H9 (cell line): ENCODE results near the gene CDAN1. TPM values are rescaled to one million over a fixed set of nuclear protein-coding genes. Genes with fewer than 3 reads are reported as not detected.

ENCODE experiments used
- DNase-seq: peaks from one replicate; pipeline ENCODE4 v3.0.0-alpha.2; 2017
- H2AFZ ChIP-seq: one replicate; pipeline ENCODE4 v1.6.1; 2013; ENCODE audit warnings: mild to moderate bottlenecking, low read length, control low read depth, moderate library complexity
- H2AK5ac ChIP-seq: 2 replicates; pipeline ENCODE4 v1.6.1; 2013; ENCODE audit warnings: low read length, control low read depth, mixed read lengths; ENCODE audit not compliant: insufficient read length
- H2BK120ac ChIP-seq: one replicate; pipeline ENCODE4 v1.6.1; 2013; ENCODE audit warnings: low read depth, mild to moderate bottlenecking, low read length, control low read depth, inconsistent platforms; ENCODE audit not compliant: poor library complexity, severe bottlenecking
- H2BK12ac ChIP-seq: 2 replicates; pipeline ENCODE4 v1.6.1; 2013; ENCODE audit warnings: low read length, control low read depth, mixed read lengths, low read depth; ENCODE audit not compliant: insufficient read length
- H2BK15ac ChIP-seq: 2 replicates; pipeline ENCODE4 v1.6.1; 2013; ENCODE audit warnings: low read depth, low read length, control low read depth
- H2BK20ac ChIP-seq: one replicate; pipeline ENCODE4 v1.6.1; 2013; ENCODE audit warnings: low read depth, mild to moderate bottlenecking, low read length, control low read depth, inconsistent platforms; ENCODE audit not compliant: poor library complexity, severe bottlenecking
- H2BK5ac ChIP-seq: 2 replicates; pipeline ENCODE4 v1.6.1; 2013; ENCODE audit warnings: low read length, control low read depth, mixed read lengths; ENCODE audit not compliant: insufficient read length
- H3K14ac ChIP-seq: 2 replicates; pipeline ENCODE4 v1.6.1; 2013; ENCODE audit warnings: low read length, control low read depth; ENCODE audit not compliant: insufficient read depth
- H3K18ac ChIP-seq: 2 replicates; pipeline ENCODE4 v1.6.1; 2013; ENCODE audit warnings: low read depth, mild to moderate bottlenecking, mixed read lengths, low read length, control low read depth; ENCODE audit not compliant: insufficient read length
- H3K23ac ChIP-seq: 2 replicates; pipeline ENCODE4 v1.6.1; 2013; ENCODE audit warnings: low read length, control low read depth, mixed read lengths, low read depth; ENCODE audit not compliant: insufficient read length
- H3K23me2 ChIP-seq: 2 replicates; pipeline ENCODE4 v1.6.1; 2013; ENCODE audit warnings: low read depth, mild to moderate bottlenecking, mixed read lengths, low read length, control low read depth; ENCODE audit not compliant: insufficient read length, poor library complexity, severe bottlenecking
- H3K27ac ChIP-seq: 2 replicates; pipeline ENCODE4 v1.5.1; 2013; ENCODE audit warnings: low read length, control low read depth, mixed read lengths, low read depth; ENCODE audit not compliant: insufficient read length
- H3K27me3 ChIP-seq: 2 replicates; pipeline ENCODE4 v1.6.1; 2013; ENCODE audit warnings: low read length, control low read depth, inconsistent platforms; ENCODE audit not compliant: insufficient read depth
- H3K4ac ChIP-seq: 2 replicates; pipeline ENCODE4 v1.6.1; 2013; ENCODE audit warnings: low read depth, mild to moderate bottlenecking, control low read depth, inconsistent platforms, low read length, moderate library complexity
- H3K4me1 ChIP-seq: 2 replicates; pipeline ENCODE4 v1.6.1; 2013; ENCODE audit warnings: low read length, control low read depth, inconsistent platforms; ENCODE audit not compliant: insufficient read depth
- H3K4me2 ChIP-seq: 2 replicates; pipeline ENCODE4 v1.6.1; 2013; ENCODE audit warnings: low read length, control low read depth, mixed read lengths; ENCODE audit not compliant: insufficient read length, insufficient read depth
- H3K56ac ChIP-seq: 2 replicates; pipeline ENCODE4 v1.6.1; 2013; ENCODE audit warnings: low read depth, mild to moderate bottlenecking, mixed read lengths, low read length, control low read depth; ENCODE audit not compliant: insufficient read length
- H3K79me1 ChIP-seq: 2 replicates; pipeline ENCODE4 v1.6.1; 2013; ENCODE audit warnings: low read depth, mild to moderate bottlenecking, moderate library complexity, low read length, control low read depth, inconsistent platforms; ENCODE audit not compliant: insufficient read depth, poor library complexity, severe bottlenecking
- H3K79me2 ChIP-seq: 2 replicates; pipeline ENCODE4 v1.6.1; 2013; ENCODE audit warnings: low read length, control low read depth, inconsistent platforms; ENCODE audit not compliant: insufficient read depth
- H3K9ac ChIP-seq: 2 replicates; pipeline ENCODE4 v1.6.1; 2013; ENCODE audit warnings: low read length, control low read depth, mixed read lengths; ENCODE audit not compliant: insufficient read length; ENCODE audit errors: extremely low read depth
- H3K9me3 ChIP-seq: one replicate; pipeline ENCODE4 v1.6.1; 2013; ENCODE audit warnings: low read depth, low read length, inconsistent platforms; ENCODE audit not compliant: control insufficient read depth
- H3T11ph ChIP-seq: one replicate; pipeline ENCODE4 v1.6.1; 2013; ENCODE audit warnings: mild to moderate bottlenecking, low read length, control low read depth, inconsistent platforms
- H4K20me1 ChIP-seq: one replicate; pipeline ENCODE4 v1.6.1; 2013; ENCODE audit not compliant: control insufficient read depth, insufficient read length, insufficient read depth
- H4K5ac ChIP-seq: 2 replicates; pipeline ENCODE4 v1.6.1; 2013; ENCODE audit warnings: low read depth, mild to moderate bottlenecking, mixed read lengths, low read length, control low read depth; ENCODE audit not compliant: insufficient read length
- H4K8ac ChIP-seq: replicated peaks from 2 replicates; pipeline ENCODE4 v1.6.1; 2013; ENCODE audit warnings: low read length, control low read depth, mixed read lengths, low read depth; ENCODE audit not compliant: insufficient read length
- H4K91ac ChIP-seq: 2 replicates; pipeline ENCODE4 v1.6.1; 2013; ENCODE audit warnings: low read depth, mild to moderate bottlenecking, moderate library complexity, mixed read lengths, low read length, control low read depth; ENCODE audit not compliant: insufficient read length
- H3K27ac Mint-ChIP-seq, 3 experiments: 2 replicates in 2 of 3; 3 replicates in 1 of 3; pipeline ENCODE4 v1.8.0; 2020 to 2021; ENCODE audit warnings: mixed read lengths in 3 of 3, mild to moderate bottlenecking in 1 of 3, moderate library complexity in 1 of 3
- H3K27me3 Mint-ChIP-seq: 2 replicates; pipeline ENCODE4 v1.8.0; 2021; ENCODE audit warnings: low read depth, mild to moderate bottlenecking, moderate library complexity, mixed read lengths
- H3K36me3 Mint-ChIP-seq, 3 experiments: 2 replicates in 2 of 3; 3 replicates in 1 of 3; pipeline ENCODE4 v1.8.0; 2020 to 2021; ENCODE audit warnings: low read depth in 3 of 3, mixed read lengths in 3 of 3; ENCODE audit not compliant: insufficient read depth in 1 of 3
- H3K4me1 Mint-ChIP-seq, 2 experiments: 2 replicates each; pipeline ENCODE4 v1.8.0; 2020; ENCODE audit warnings: mixed read lengths in 2 of 2
- H3K4me3 Mint-ChIP-seq, 2 experiments: 2 replicates in 1 of 2; 3 replicates in 1 of 2; pipeline ENCODE4 v1.8.0; 2020 to 2021; ENCODE audit warnings: mild to moderate bottlenecking in 2 of 2, mixed read lengths in 2 of 2, moderate library complexity in 1 of 2
- H3K9me3 Mint-ChIP-seq, 2 experiments: 2 replicates in 1 of 2; 3 replicates in 1 of 2; pipeline ENCODE4 v1.8.0; 2020; ENCODE audit warnings: mild to moderate bottlenecking in 2 of 2, mixed read lengths in 2 of 2, moderate library complexity in 1 of 2
- CTCF ChIP-seq: fragments of 200-600 bp; sonication (generic); conservative IDR thresholded peaks from 3 replicates; pipeline ENCODE4 v1.8.0; 2021; ENCODE audit warnings: antibody characterized with exemption, mild to moderate bottlenecking
- WGBS: extraction: QIAGEN DNeasy Blood & Tissue Kit; methylation state at CpG from one replicate; pipeline ENCODE4 v1.1.7; 2013; ENCODE audit warnings: missing lambda C conversion rate, low lambda C conversion rate, mixed read lengths; ENCODE audit not compliant: insufficient read length; ENCODE audit errors: extremely low coverage; 5-methylcytosine and 5-hydroxymethylcytosine counted together
- total RNA-seq: library from RNA; stranded (reverse); gene quantifications from 2 replicates; pipeline ENCODE4 v1.2.1, GENCODE V29; 2021

CDAN1 gene
- total RNA-seq, 1 experiment from 2014 or later: 20.4 TPM

DNA sequence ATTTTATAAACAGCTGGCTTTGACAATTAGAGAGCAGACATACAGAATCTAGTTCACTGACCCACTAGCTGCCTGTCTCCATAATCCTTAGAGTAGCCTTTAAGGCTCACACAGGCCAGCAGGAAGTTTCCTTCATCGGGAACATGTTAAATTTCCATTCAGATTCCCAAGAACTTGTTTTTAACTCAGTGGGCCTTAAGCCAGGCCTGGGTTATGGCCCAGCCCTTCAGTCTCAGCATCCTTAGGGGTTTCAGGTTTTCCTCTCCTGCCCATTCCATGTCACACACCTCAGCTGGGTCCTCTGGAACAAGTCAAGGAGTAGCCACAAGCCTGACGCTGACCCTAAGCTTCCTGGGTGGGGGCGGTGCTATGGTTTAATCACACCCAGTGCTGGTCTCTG is 15.0 kb downstream of the CDAN1 start:
- Histone ChIP-seq H2AK5ac (no peak overlapping the region), H3K27ac (no peak overlapping the region), H3K18ac (no peak overlapping the region), H2BK20ac (no peak overlapping the region), H3K27me3 (no peaks in the 10 kb centered on the region), H4K91ac (no peak overlapping the region), H3K23me2 (no peaks in the 10 kb centered on the region), H3T11ph (no peak overlapping the region), H2BK5ac (no peak overlapping the region), H3K4me1 (no peaks in the 10 kb centered on the region), H3K9ac (no peak overlapping the region), H2BK15ac (no peak overlapping the region), H3K79me1 (no peaks in the 10 kb centered on the region), H3K56ac (no peak overlapping the region), H4K20me1 (no peaks in the 10 kb centered on the region), H3K23ac (no peak overlapping the region), H3K4ac (no peak overlapping the region), H3K9me3 (no peaks in the 10 kb centered on the region), H2BK12ac (no peak overlapping the region), H2BK120ac (no peak overlapping the region), H4K5ac (no peak overlapping the region), H2AFZ (no peak overlapping the region), H3K14ac (no peak overlapping the region), H3K79me2 (no peaks in the 10 kb centered on the region), H4K8ac (no peak overlapping the region), H3K4me2 (no peak overlapping the region)
- no CpG with 5 or more reads among the region's 3 CpGs for WGBS
- H3K4me1 Mint-ChIP-seq: no peaks in the 10 kb centered on the region
- peaks cover 10 to 50% (median 47%) of the 10 kb centered on the region in 3 experiments; a peak in 6 of 7 replicates for H3K36me3 Mint-ChIP-seq
- H3K27ac Mint-ChIP-seq: no peak overlapping the region
- TF ChIP-seq CTCF: no peak
- no peaks in the 10 kb centered on the region; the same call in 1 of the 2 replicates for H3K27me3 Mint-ChIP-seq
- no peak overlapping the region for H3K4me3 Mint-ChIP-seq
- DNase-seq: no peak
- H3K9me3 Mint-ChIP-seq: no peaks in the 10 kb centered on the region
